Activated CD4-positive, alpha-beta T cell treated with anti-CD3 and anti-CD28 coated beads for 48 hours (primary cell): ENCODE results near the gene DEFB123.
"Not testable (repeated sequence)": the region's sequence is repeated elsewhere in the genome, so short reads cannot be mapped to it uniquely, and the experiment has no call there.

Source experiments
- DNase-seq: peaks from one replicate; pipeline ENCODE4 v3.0.0-alpha.2; 2020

Gene DEFB123

DNA sequence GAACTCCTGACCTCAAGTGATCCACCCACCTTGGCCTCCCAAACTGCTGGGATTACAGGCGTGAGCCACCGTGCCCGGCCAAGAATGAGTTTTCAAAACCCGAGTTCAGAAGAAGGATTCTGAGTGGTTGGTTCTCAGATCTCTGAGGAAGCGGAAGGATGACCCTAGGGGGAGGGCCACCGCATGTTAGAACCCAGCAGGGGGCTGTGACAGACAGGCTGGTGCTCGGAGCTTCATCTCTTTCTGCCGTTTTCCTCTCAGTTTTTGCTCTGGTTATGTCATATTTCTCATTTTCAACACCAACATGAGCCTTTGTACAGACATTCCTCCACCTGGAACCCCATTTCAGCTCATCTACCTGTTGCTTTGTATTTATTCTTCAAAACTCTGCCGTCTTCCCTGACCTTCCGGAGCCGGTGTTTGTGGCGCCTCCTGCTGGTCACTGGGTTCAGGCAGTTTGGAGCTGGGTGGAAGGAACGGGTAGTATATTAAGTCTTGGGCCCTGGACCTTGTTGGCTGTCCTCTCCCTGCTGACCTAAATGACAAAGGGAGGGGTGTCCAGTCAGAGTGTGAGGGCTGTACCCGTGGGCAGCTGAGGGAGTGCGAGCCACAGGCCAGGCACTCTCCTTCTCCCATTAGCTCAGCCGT is at the start of gene DEFB123:
Gene DEFB123 (plus strand): TSS at position 621 of the 648 bp plus-strand sequence. CDS start 67 bp downstream, outside the sequence.
- DNase-seq = peak; percentile 54

DNA sequence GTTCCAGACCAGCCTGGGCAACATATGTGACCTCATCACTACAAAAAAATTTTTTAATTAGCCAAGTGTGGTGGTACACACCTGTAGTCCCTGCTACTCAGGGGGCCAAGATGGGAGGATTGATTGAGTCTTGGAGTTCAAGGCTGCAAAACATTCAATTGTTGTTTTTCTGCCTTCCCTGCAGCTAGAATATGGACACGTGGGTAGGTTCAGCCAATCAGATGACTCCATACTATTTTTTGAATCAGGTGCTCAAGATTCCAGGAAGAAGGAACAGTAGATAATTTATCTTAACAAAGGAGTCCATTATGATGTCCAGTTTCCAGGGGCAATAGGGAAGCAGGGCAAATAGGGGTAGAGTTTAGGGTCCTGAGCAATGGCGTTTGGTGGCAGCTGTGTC is 47.6 kb upstream of the DEFB123 start:
- no peak for DNase-seq

DNA sequence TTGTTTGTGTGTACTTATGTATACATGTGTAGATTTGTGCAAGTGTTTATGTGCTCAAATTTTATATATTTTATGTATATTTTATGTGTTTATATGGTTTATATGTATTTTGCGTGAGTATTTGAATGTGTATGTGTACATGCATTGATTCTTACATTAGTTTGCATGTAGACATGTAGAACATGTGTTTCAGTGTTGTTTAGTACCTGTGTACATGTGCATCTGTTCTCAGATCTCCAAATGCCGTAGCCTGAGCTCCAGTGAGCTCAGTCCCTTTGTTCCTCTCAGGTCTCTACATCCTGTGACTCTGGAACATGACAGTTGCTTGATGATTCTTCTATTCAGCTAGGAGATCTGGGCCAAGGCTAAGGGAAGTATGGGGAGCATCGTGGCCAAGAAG is 45.5 kb upstream of the DEFB123 start:
- DNase-seq = no peak

GRCh38 chr20:31403886-31404285 is 36.5 kb upstream of the DEFB123 start:
- DNase-seq = no peak

DNA sequence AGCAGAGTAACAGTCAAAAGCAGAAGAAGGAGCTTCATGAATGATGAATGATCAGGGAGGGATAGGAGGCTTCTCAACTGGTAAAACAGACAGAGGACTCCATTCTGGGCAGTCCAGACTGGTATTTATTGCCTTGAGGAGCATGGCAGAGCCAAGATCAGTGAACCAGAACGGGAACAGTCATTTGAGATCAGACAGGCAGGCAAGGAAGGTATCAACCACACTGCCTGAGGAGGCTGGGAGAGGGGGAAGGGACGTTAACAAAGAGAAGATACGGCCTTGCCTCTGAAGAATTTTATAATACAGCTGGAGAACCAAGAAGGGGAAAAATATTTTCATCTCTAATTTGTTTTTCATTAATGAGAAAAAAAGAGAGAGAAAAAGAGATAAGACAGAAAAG is 34.3 kb upstream of the DEFB123 start, which contains the start of gene DEFB121:
Gene DEFB121 (minus strand): TSS at position 101 of the 400 bp plus-strand sequence. CDS start 63 bp downstream, at position 38.
- DNase-seq = no peak

GRCh38 chr20:31410011-31410410 is 30.4 kb upstream of the DEFB123 start:
- DNase-seq = no peak

GRCh38 chr20:31414381-31414780 is 26.1 kb upstream of the DEFB123 start:
- no peak for DNase-seq

DNA sequence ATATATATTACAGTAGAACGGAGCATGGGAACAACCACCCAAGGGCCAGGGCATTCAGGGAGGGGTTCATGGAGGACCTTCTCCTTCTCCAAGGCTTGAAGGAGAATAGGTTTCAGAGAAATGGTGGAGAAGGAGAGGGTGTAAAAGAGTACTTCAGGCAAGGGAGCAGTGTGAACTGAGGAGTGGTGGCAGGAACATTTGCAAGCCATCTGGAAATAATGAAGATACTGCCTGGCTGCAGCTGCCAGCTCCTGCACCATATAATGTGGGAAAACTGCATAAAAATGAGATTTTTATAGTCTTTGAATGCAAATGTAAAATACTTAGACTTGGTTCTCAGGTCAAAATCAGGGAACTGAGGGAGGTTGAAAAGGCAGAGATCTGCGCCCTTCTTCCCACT is 24.8 kb upstream of the DEFB123 start:
- DNase-seq = no peak

- DNase-seq = no peak
Measured at GRCh38 chr20:31418307-31418706, 22.1 kb upstream of the DEFB123 start.

GRCh38 chr20:31425797-31426196 is 14.6 kb upstream of the DEFB123 start:
- no peak for DNase-seq

DNA sequence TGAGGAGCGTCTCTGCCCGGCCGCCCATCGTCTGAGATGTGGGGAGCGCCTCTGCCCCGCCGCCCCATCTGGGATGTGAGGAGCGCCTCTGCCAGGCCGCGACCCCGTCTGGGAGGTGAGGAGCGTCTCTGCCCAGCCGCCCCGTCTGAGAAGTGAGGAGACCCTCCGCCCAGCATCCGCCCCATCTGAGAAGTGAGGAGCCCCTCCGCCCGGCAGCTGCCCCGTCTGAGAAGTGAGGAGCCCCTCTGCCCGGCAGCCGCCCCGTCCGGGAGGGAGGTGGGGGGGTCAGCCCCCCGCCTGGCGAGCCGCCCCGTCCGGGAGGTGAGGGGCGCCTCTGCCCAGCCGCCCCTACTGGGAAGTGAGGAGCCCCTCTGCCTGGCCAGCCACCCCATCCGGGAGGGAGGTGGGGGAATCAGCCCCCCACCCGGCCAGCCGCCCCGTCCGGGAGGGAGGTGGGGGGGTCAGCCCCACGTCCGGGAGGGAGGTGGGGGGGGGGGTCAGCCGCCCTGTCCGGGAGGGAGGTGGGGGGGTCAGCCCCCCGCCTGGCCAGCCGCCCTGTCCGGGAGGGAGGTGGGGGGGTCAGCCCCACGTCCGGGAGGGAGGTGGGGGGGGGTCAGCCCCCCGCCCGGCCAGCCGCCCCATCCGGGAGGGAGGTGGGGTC is 13.4 kb upstream of the DEFB123 start:
- not testable (repeated sequence) for DNase-seq

DNA sequence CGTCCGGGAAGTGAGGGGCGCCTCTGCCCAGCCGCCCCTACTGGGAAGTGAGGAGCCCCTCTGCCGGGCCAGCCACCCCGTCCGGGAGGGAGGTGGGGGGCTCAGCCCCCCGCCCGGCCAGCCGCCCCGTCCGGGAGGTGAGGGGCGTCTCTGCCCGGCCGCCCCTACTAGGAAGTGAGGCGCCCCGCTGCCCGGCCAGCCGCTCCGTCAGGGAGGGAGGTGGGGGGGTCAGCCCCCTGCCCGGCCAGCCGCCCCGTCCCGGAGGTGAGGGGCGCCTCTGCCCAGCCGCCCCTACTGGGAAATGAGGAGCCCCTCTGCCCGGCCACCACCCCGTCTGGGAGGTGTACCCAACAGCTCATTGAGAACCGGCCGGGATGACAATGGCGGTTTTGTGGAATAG is 12.9 kb upstream of the DEFB123 start:
- not testable (repeated sequence) for DNase-seq

GRCh38 chr20:31430568-31431115 is 9.8 kb upstream of the DEFB123 start:
- DNase-seq = no peak

GRCh38 chr20:31446084-31446819 is 5.8 kb downstream of the DEFB123 start:
- DNase-seq = no peak

DNA sequence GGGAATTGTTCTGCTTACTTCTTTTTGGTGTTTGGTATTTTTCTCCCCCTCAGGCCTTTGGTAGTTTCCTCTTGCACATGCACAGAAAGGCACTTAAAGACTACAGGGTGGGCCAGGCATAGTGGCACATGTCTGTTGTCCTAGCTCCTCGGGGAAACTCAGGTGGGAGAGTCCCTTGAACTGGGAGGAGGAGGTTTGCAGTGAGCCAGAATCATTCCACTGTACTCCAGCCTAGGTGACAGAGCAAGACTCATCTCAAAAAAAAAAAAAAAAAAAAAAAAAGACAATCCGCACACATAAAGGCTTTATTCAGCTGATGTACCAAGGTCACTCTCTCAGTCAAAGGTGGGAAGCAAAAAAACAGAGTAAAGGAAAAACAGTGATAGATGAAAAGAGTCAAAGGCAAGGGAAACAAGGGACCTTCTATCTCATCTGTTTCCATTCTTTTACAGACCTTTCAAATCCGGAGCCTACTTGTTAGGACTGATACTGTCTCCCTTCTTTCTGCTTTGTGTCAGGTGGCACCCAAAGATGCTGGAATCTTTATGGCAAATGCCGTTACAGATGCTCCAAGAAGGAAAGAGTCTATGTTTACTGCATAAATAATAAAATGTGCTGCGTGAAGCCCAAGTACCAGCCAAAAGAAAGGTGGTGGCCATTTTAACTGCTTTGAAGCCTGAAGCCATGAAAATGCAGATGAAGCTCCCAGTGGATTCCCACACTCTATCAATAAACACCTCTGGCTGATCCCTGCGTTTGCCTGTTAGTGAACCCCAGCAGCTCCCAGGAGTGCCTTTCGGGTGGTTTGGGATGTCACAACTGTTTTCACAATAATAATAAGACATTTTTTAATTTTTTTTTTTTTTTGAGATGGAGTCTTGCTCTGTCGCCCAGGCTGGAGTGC is 9.3 kb downstream of the DEFB123 start:
- DNase-seq = no peak

DNA sequence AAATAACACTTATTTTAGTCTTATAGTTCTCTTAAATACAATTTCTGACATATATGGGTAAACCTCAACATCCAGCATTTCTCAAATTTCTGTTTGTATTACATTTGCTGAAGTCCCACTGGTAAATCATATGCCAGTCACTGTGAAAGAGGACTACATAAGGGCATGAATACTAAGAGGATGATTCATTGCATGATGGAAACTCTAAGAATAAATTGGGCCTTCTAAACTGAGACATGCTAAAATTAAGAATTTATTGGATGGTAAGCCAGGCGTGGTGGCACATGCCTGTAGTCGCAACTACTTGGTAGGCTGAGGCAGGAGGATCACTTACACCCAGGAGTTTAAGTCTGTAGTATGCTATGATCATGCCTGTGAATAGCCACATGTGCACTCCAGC is 12.1 kb downstream of the DEFB123 start:
- DNase-seq = no peak

- no peak for DNase-seq
Measured at GRCh38 chr20:31454361-31454760, 13.9 kb downstream of the DEFB123 start.

DNA sequence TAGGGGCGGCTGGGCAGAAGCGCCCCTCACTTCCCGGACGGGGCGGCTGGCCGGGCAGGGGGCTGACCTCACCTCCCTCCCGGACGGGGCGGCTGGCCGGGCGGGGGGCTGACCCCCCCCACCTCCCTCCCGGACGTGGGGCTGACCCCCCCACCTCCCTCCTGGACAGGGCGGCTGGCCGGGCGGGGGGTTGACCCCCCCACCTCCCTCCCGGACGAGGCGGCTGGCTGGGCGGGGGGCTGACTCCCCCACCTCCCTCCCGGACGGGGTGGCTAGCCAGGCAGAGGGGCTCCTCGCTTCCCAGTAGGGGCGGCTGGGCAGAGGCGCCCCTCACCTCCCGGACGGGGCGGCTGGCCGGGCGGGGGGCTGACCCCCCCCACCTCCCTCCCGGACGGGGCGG is 30.5 kb downstream of the DEFB123 start:
- not testable (repeated sequence) for DNase-seq

- no peak for DNase-seq
Measured at GRCh38 chr20:31472395-31473330, 32.2 kb downstream of the DEFB123 start.

- DNase-seq = no peak
Measured at GRCh38 chr20:31473331-31474096, 33.1 kb downstream of the DEFB123 start.

DNA sequence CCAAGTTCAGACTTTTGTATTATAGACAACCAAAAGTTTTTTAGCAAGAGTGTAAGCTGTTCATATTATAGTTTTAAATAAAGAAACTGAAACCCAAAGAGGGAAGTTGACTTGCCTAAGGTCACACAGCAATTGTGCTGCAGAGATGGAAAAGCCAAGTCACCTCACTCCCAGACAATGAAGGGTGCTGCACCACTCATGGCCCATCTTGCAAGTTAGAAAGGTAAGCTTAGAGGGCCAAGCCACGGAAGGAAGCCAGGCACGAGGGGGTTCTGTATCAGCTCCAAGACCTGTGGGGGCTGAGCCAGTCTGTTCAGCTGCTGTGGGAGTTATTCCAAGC is 33.6 kb downstream of the DEFB123 start:
- peak; percentile 18 for DNase-seq
